NOMO-1 treated with dmso at 0.1 percent for 144 hours (cell line): ENCODE results near the gene CRTC2.
"Not testable (repeated sequence)": the region's sequence is repeated elsewhere in the genome, so short reads cannot be mapped to it uniquely, and the experiment has no call there.

ENCODE experiments used
- DNase-seq: peaks from one replicate; lab custom pipeline; 2025; ENCODE audit not compliant: unreplicated experiment; lab: John Stamatoyannopoulos, UW

CRTC2 gene

GRCh38 chr1:153929981-153930948 lies 28.1 kb downstream of the CRTC2 start:
- DNase-seq, result no peak

GRCh38 chr1:153929426-153929825 lies 29.0 kb downstream of the CRTC2 start:
- DNase-seq, result no peak

GRCh38 chr1:153928791-153929341 lies 29.5 kb downstream of the CRTC2 start:
- DNase-seq, result no peak

- no peak for DNase-seq
Observed at GRCh38 chr1:153928245-153928644, 30.2 kb downstream of the CRTC2 start.

GRCh38 chr1:153926405-153926804 lies 32.0 kb downstream of the CRTC2 start:
- DNase-seq, result no peak

GRCh38 chr1:153922972-153923925 lies 35.2 kb downstream of the CRTC2 start, which contains the start of gene GATAD2B:
Gene GATAD2B, minus strand, starts transcription at chr1:153922972. Its CDS starts 94,625 bp downstream, at chr1:153828347.
- peak; percentile 99 for DNase-seq

- DNase-seq, result peak; percentile 45
Observed at GRCh38 chr1:153922076-153922971, 36.1 kb downstream of the CRTC2 start.

GRCh38 chr1:153921803-153922075 lies 36.7 kb downstream of the CRTC2 start:
- no peak for DNase-seq

GRCh38 chr1:153921080-153921802 lies 37.2 kb downstream of the CRTC2 start:
- no peak for DNase-seq

GRCh38 chr1:153919876-153920852 lies 38.2 kb downstream of the CRTC2 start:
- DNase-seq, result peak; percentile 32

GRCh38 chr1:153916297-153916696 lies 42.1 kb downstream of the CRTC2 start:
- DNase-seq, result no peak

- no peak for DNase-seq
Observed at GRCh38 chr1:153912349-153912748, 46.1 kb downstream of the CRTC2 start.

GRCh38 chr1:153910560-153910959 lies 47.9 kb downstream of the CRTC2 start:
- DNase-seq, result not testable (repeated sequence)

GRCh38 chr1:153908071-153908470 lies 50.3 kb downstream of the CRTC2 start:
- no peak for DNase-seq

GRCh38 chr1:153907134-153907533 lies 51.3 kb downstream of the CRTC2 start:
- no peak for DNase-seq

GRCh38 chr1:153906396-153906795 lies 52.0 kb downstream of the CRTC2 start:
- DNase-seq, result no peak

GRCh38 chr1:153905908-153906307 lies 52.5 kb downstream of the CRTC2 start:
- DNase-seq, result not testable (repeated sequence)

- no peak for DNase-seq
Observed at GRCh38 chr1:153903841-153904455, 54.5 kb downstream of the CRTC2 start.
